Cardiac atrium fibroblast (primary cell): Measurements from ENCODE around the gene NUDT15. TPM values are rescaled to one million over a fixed set of nuclear protein-coding genes. Genes with fewer than 3 reads are reported as not detected.

ENCODE experiments used
- total RNA-seq: library from RNA; depleted of rRNA; stranded (reverse); fragments of >200 nt; gene quantifications from 2 replicates; pipeline ENCODE4 v1.2.3, GENCODE V29; 2015

Gene NUDT15
- 8.1 and 15.2 TPM in 2 replicates for total RNA-seq

GRCh38 chr13:48037346-48038173, at the start of gene NUDT15:
TSS of gene NUDT15 (plus strand) at chr13:48037726. CDS start at chr13:48037747, 21 bp downstream.

GRCh38 chr13:48001114-48001881, 36.2 kb upstream of the NUDT15 start, which contains the start of gene SUCLA2:
TSS of gene SUCLA2 (minus strand) at chr13:48001273. CDS start at chr13:48001269, 4 bp downstream.

GRCh38 chr13:48094781-48095502, 57.4 kb downstream of the NUDT15 start, which contains the start of gene MED4:
TSS of gene MED4 (minus strand) at chr13:48095104. CDS start at chr13:48095078, 26 bp downstream.

Other genes starting within 250 kb of the NUDT15 start
- 32.7 and 47.6 TPM in 2 replicates for gene SUCLA2, start 36.5 kb upstream of the NUDT15 start, total RNA-seq
- 20.4 and 28.7 TPM in 2 replicates for gene MED4, start 57.4 kb downstream of the NUDT15 start, total RNA-seq
- gene ITM2B, start 195.5 kb downstream of the NUDT15 start, total RNA-seq = 414 and 494 TPM in 2 replicates